ENCODE measurements around the gene KAT2A.

The KAT2A gene

GRCh38 chr17:42120161-42120769, 902 bp downstream of the KAT2A start:
- no peak for DNase-seq (ENCODE audit: low read depth, low spot score)
- Histone ChIP-seq H3K9ac (ENCODE audit: insufficient read length) (no peak overlapping the region), H3K4me3 (peak overlapping the region; percentile 88), H3K9me3 (ENCODE audit: low read depth, low read length) (no peaks in the 10 kb centered on the region), H3K27ac (no peak overlapping the region), H3K36me3 (ENCODE audit: insufficient read depth, low read length) (peaks cover 34% of the 10 kb centered on the region; the same call in 1 of the 2 replicates)
- TF ChIP-seq FOXP2 (optimal IDR thresholded peaks at IDR 0.05; ENCODE audit: control extremely low read depth, extremely low read length, insufficient read depth), result no peak
- TF ChIP-seq EZH2 (IDR thresholded peaks at IDR 0.05), result no peak
- TF ChIP-seq POLR2AphosphoS5 (IDR thresholded peaks at IDR 0.05; ENCODE audit: borderline replicate concordance, low read depth, low read length), result no peak; the same call in 1 of the 2 replicates

GRCh38 chr17:42119301-42119700, 1.9 kb downstream of the KAT2A start:
- no peak for DNase-seq (ENCODE audit: low read depth, low spot score)
- TF ChIP-seq EZH2 (IDR thresholded peaks at IDR 0.05) (no peak), FOXP2 (optimal IDR thresholded peaks at IDR 0.05; ENCODE audit: control extremely low read depth, extremely low read length, insufficient read depth) (no peak), POLR2AphosphoS5 (IDR thresholded peaks at IDR 0.05; ENCODE audit: borderline replicate concordance, low read depth, low read length) (no peak)
- Histone ChIP-seq H3K9ac (ENCODE audit: insufficient read length) (no peak overlapping the region), H3K9me3 (ENCODE audit: low read depth, low read length) (no peaks in the 10 kb centered on the region), H3K27ac (no peak overlapping the region), H3K4me3 (no peak overlapping the region), H3K36me3 (ENCODE audit: insufficient read depth, low read length) (peaks cover 32% of the 10 kb centered on the region; the same call in 1 of the 2 replicates)

- Histone ChIP-seq H3K27ac (no peak overlapping the region), H3K36me3 (ENCODE audit: insufficient read depth, low read length) (peaks cover 32% of the 10 kb centered on the region; the same call in 1 of the 2 replicates), H3K9me3 (ENCODE audit: low read depth, low read length) (no peaks in the 10 kb centered on the region), H3K4me3 (no peak overlapping the region), H3K9ac (ENCODE audit: insufficient read length) (no peak overlapping the region)
- no peak for DNase-seq (ENCODE audit: low read depth, low spot score)
- TF ChIP-seq FOXP2 (optimal IDR thresholded peaks at IDR 0.05; ENCODE audit: control extremely low read depth, extremely low read length, insufficient read depth) (no peak), EZH2 (IDR thresholded peaks at IDR 0.05) (no peak), POLR2AphosphoS5 (IDR thresholded peaks at IDR 0.05; ENCODE audit: borderline replicate concordance, low read depth, low read length) (no peak)
Measured at GRCh38 chr17:42118545-42118944, 2.6 kb downstream of the KAT2A start.

GRCh38 chr17:42118126-42118510, 3.0 kb downstream of the KAT2A start:
- TF ChIP-seq POLR2AphosphoS5 (IDR thresholded peaks at IDR 0.05; ENCODE audit: borderline replicate concordance, low read depth, low read length) (no peak), EZH2 (IDR thresholded peaks at IDR 0.05) (no peak), FOXP2 (optimal IDR thresholded peaks at IDR 0.05; ENCODE audit: control extremely low read depth, extremely low read length, insufficient read depth) (no peak)
- no peak overlapping the region for H3K27ac ChIP-seq
- no peaks in the 10 kb centered on the region for H3K9me3 ChIP-seq (ENCODE audit: low read depth, low read length)
- H3K9ac ChIP-seq (ENCODE audit: insufficient read length), result no peak overlapping the region
- peaks cover 32% of the 10 kb centered on the region; the same call in 1 of the 2 replicates for H3K36me3 ChIP-seq (ENCODE audit: insufficient read depth, low read length)
- H3K4me3 ChIP-seq, result no peak overlapping the region
- DNase-seq (ENCODE audit: low read depth, low spot score), result no peak

GRCh38 chr17:42117397-42118125, 3.6 kb downstream of the KAT2A start:
- TF ChIP-seq POLR2AphosphoS5 (IDR thresholded peaks at IDR 0.05; ENCODE audit: borderline replicate concordance, low read depth, low read length) (no peak), EZH2 (IDR thresholded peaks at IDR 0.05) (no peak), FOXP2 (optimal IDR thresholded peaks at IDR 0.05; ENCODE audit: control extremely low read depth, extremely low read length, insufficient read depth) (no peak)
- H3K9ac ChIP-seq (ENCODE audit: insufficient read length), result no peak overlapping the region
- H3K9me3 ChIP-seq (ENCODE audit: low read depth, low read length), result no peaks in the 10 kb centered on the region
- DNase-seq (ENCODE audit: low read depth, low spot score), result no peak
- no peak overlapping the region for H3K27ac ChIP-seq
- H3K36me3 ChIP-seq (ENCODE audit: insufficient read depth, low read length), result peaks cover 32% of the 10 kb centered on the region; the same call in 1 of the 2 replicates
- no peak overlapping the region for H3K4me3 ChIP-seq

- Histone ChIP-seq H3K4me3 (no peak overlapping the region), H3K9ac (ENCODE audit: insufficient read length) (no peak overlapping the region), H3K27ac (no peak overlapping the region), H3K36me3 (ENCODE audit: insufficient read depth, low read length) (peaks cover 32% of the 10 kb centered on the region; the same call in 1 of the 2 replicates), H3K9me3 (ENCODE audit: low read depth, low read length) (no peaks in the 10 kb centered on the region)
- TF ChIP-seq FOXP2 (optimal IDR thresholded peaks at IDR 0.05; ENCODE audit: control extremely low read depth, extremely low read length, insufficient read depth) (no peak), POLR2AphosphoS5 (IDR thresholded peaks at IDR 0.05; ENCODE audit: borderline replicate concordance, low read depth, low read length) (no peak), EZH2 (IDR thresholded peaks at IDR 0.05) (no peak)
- DNase-seq (ENCODE audit: low read depth, low spot score), result no peak
Measured at GRCh38 chr17:42116705-42117396, 4.3 kb downstream of the KAT2A start.

GRCh38 chr17:42114118-42114517, 7.0 kb downstream of the KAT2A start:
- TF ChIP-seq POLR2AphosphoS5 (IDR thresholded peaks at IDR 0.05; ENCODE audit: borderline replicate concordance, low read depth, low read length), result no peak
- no peak for TF ChIP-seq FOXP2 (optimal IDR thresholded peaks at IDR 0.05; ENCODE audit: control extremely low read depth, extremely low read length, insufficient read depth)
- TF ChIP-seq EZH2 (IDR thresholded peaks at IDR 0.05), result no peak
- no peaks in the 10 kb centered on the region for H3K9me3 ChIP-seq (ENCODE audit: low read depth, low read length)
- no peak overlapping the region for H3K4me3 ChIP-seq
- DNase-seq (ENCODE audit: low read depth, low spot score), result no peak
- H3K27ac ChIP-seq, result no peak overlapping the region
- no peak overlapping the region for H3K9ac ChIP-seq (ENCODE audit: insufficient read length)
- peaks cover 28% of the 10 kb centered on the region; the same call in 1 of the 2 replicates for H3K36me3 ChIP-seq (ENCODE audit: insufficient read depth, low read length)

Data from SK-N-MC (cell line).